Measurements from ENCODE around the gene INPP4A.

INPP4A gene

GRCh38 chr2:98516571-98516970, 71.9 kb downstream of the INPP4A start:
- no peak for DNase-seq

DNA sequence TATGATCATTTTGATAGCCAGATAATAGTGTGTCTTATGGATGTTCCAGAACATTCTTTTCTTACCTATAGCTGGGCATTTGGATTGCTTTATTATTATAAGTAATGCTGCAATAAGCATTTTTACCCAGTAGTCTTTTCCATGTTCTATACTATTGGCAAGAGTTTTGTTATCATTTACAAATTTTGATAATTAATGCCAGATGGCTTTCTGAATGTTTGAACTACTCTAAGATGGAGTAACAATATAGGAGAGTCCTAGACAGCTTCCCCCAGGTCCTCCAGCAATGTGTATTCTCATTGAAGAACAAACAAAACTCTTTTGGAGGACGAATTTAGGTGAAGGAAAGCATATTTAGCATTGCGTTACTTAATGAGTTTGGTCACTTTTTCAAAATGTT, 73.0 kb downstream of the INPP4A start:
- no peak for DNase-seq

- DNase-seq, result no peak
Measured at GRCh38 chr2:98518101-98518500, 73.4 kb downstream of the INPP4A start.

DNA sequence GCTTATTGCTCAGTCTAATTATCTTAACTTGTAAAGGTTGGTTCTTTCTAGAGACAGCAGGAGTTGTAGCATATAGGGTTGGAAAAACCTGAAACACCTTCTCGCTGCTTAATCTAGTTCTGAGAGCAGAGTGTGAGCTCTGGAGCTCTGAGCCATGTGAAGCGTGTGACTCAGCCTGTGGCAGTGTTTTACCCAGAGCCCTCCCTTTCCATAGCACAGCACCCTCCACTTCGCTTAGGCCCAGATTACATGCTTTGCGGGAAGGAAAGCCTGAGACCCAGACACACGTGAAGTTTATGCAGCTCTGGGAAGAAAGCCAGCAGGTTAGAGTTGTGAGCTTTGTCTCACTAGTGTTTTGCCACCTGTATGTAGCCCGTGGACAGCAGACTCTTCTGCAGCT, 74.5 kb downstream of the INPP4A start:
- no peak for DNase-seq

GRCh38 chr2:98519851-98520250, 75.2 kb downstream of the INPP4A start:
- DNase-seq, result no peak

DNA sequence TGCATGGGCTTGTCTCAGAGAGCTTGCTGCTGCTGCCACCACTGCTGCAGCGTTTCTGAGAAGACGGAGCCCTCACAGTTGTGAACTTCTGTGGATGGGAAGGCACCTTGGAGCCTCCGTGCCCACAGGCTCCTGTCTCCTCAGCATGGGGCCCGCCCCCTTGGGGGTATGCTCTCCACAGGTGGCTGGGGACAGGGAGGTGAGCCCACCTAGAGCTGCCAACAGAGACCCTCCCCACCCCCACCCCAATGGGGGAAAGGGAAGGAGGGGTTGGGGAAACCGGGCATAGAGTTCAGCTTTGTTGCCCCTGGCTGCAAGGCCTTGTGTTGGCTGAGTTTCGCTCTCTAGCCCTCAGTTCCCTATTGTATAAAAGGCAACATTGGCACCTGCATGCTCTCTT, 76.1 kb downstream of the INPP4A start:
- no peak for DNase-seq

GRCh38 chr2:98521266-98521665, 76.6 kb downstream of the INPP4A start:
- peak in 1 of 2 experiments; percentile 19 for DNase-seq

DNA sequence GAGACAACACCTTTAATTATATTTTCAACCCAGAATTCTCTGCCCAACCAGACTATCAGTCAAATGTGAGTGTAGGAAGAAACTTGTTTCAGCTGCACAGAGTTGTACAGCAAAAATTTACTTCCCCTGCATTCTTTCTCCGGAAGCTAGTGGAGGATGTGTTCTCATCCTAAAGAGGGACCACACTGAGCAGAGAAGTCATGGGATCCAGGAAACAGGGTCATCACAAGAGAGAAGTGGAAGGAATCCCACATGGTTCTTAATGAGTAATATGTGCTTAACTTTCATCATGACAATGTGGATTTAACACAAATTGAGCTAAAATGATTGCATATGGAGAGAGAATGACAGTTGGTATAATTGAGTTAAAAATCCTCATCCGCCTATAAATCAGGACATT, 78.2 kb downstream of the INPP4A start:
- DNase-seq, result no peak

GRCh38 chr2:98524168-98524567, 79.5 kb downstream of the INPP4A start:
- peak in 1 of 2 experiments; percentile 14 for DNase-seq

DNA sequence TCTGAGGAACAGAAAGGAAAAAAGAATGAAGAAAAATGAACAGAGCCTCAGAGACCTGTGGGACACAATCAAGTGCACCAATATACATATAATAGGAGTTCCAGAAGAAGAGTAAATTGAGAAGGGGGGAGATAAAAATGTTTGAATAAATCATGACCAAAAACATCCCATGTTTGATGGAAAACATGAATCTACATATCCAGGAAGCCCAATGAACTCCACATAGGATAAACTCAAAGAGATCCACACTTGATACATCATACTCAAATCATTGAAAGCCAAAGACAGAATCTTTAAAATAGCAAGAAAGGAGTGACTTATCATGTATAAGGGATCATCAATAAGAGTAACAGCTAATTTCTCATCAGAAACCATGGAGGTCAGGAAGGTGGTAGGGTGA, 83.7 kb downstream of the INPP4A start:
- DNase-seq, result no peak

GRCh38 chr2:98530114-98530513, 85.5 kb downstream of the INPP4A start:
- no peak for DNase-seq

DNA sequence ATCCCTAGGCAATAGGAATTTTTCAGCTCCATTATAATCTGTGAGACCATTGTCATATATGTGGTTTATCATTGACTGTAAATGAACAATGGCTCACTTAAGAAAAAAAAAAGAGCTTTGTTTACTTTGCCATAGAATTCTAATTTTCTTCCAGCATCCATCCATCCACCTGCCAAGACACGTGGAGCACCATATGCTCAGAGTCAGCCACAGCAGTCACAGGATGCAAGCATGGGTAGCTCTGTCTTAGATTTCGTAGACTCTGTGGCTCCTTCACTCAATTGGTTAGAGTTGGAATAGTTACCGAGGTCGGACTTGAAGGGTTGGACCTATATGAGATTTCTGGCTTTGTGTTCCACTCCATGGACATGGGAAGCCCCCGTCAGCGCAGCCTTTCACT, 88.1 kb downstream of the INPP4A start:
- peak; percentile 6 to 77 for DNase-seq

DNA sequence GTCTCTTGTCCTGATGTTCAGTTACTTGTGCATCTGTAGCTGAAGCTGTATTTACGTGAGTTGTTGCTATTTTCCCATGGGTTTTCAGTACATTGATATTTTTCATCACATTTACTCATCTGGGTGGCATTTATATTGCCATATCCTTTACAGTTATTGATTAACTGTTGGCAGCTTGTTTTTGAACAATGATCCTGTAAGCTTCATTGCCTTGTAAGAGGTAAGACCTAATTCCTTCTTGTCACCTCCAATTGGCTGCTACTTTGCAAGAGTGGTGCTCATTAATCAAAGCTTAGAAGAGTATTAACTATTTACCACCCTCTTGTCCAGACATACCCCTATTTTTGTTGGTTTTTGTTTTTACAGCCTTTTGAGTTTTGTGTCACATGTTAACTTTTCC, 88.9 kb downstream of the INPP4A start:
- no peak for DNase-seq

DNA sequence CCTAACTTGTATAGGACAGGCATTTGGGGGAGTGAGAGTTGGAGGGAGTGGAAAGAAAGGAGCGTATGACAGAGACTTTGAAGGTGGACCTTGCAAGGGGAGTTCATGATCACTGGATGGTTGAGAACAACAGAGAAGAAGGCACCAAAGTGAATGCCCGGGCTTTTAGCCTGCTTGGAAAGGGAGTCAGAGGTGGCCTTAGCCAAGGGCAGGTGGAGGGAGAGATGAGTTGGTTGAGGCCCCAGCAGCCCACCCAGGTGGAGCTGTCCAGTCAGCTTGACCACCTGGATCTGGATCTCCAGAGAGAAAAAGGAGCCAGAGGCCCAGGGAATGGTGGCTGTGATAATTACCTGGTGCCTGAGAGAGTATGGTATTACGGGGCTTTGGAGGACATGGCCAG, 90.1 kb downstream of the INPP4A start:
- DNase-seq, result no peak

GRCh38 chr2:98535971-98536677, 91.5 kb downstream of the INPP4A start:
- DNase-seq, result no peak

GRCh38 chr2:98537390-98538126, 92.9 kb downstream of the INPP4A start:
- no peak for DNase-seq

DNA sequence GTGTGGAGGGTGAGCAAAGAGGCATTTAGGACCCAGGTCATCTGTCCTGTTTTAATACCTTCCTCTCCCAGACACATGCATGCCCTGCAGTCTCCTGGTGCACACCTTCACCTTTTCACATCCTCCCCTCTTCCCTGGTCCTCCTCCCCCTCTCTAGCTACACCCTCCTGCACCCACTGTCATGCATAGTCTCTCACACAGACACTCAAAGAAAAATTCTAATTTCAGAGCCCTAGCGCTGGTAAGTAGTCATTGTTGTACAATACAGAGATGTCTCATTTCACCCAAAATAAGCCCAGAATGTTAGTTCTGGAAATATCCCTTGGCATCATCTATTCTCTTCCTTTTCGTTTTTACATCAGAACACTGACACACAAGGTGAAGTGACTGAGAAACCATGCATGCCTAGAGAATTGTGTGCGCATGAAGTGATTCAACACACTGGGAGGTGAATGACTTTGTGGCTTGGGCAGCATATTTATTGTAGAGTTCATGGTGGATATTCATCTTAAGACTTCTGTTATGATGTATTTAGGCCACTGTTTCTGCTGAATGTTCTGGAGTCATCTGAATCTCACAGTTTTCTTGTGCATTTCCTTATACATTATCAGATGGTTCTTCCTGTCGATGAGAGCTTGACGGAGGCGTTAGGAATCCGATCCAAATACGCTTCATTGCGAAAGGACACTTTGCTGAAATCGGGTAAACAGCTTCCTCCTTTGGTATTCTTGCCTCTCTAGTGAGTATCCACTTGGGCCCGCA, 93.8 kb downstream of the INPP4A start:
- no peak for DNase-seq

- peak; percentile 10 to 66 for DNase-seq
Measured at GRCh38 chr2:98539056-98539735, 94.5 kb downstream of the INPP4A start.

DNA sequence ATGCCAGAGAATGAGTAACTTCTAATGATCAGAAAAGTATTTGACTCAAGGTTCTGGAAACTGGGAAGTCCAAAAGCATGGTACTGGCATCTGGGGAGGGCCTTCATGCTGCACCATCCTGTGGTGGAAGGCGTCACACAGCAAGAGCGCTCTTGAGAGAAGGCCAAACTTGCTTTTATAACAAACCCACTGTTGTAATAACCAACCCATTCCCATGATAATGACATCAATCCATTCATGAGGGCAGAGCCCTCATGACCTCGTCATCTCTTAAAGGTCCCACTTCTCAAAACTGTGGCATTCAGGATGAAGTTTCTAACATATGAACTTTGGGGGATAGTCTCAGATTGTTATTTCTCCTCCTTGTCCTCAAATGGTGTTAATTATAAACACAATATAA, 95.9 kb downstream of the INPP4A start:
- no peak for DNase-seq

DNA sequence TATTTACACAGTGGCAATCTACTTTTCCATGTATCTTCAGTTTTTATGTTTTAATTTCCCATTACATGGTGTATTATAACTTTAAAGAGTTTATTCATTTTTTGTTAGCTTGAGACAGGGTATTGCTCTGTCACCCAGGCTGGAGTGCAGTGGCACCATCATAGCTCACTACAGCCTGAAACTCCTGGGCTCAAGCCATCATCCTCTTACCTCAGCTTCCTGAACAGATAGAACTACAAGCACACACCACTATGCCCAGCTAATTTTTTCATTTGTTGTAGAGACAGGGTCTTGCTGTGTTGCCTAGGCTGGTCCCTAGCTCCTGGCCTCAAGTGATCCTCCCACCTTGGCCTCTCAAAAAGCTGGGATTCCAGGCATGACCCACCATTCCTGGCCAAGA, 96.8 kb downstream of the INPP4A start:
- no peak for DNase-seq

- no peak for DNase-seq
Measured at GRCh38 chr2:98541906-98542305, 97.2 kb downstream of the INPP4A start.

DNA sequence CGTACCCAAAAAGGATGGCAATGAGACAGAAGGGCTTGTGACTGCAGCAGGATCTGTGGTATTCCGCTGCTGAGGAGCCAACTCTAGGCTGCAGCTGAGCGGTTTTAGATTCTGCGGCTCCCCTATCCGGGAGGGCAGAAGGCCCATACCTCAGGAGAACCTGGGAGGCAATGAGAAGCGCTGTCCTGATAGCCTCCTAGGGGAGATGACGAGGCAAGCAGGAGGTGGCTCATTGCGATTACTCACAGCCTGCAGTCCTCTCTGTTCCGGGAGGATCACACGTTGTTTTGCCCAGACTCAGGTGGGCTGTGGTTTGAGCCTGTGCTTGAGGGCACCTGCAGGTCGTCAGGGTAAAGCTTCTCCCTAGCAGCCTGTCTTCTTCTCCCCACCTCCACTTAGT, 98.6 kb downstream of the INPP4A start:
- no peak for DNase-seq

- DNase-seq, result no peak
Measured at GRCh38 chr2:98543842-98544241, 99.2 kb downstream of the INPP4A start.
